H9 (cell line): ENCODE data around the gene WNT6. TPM values are rescaled to one million over a fixed set of nuclear protein-coding genes. Genes with fewer than 3 reads are reported as not detected.

ENCODE experiments used
- DNase-seq: peaks from one replicate; pipeline ENCODE4 v3.0.0-alpha.2; 2017
- H2AFZ ChIP-seq: one replicate; pipeline ENCODE4 v1.6.1; 2013; ENCODE audit warnings: mild to moderate bottlenecking, low read length, control low read depth, moderate library complexity
- H2AK5ac ChIP-seq: 2 replicates; pipeline ENCODE4 v1.6.1; 2013; ENCODE audit warnings: low read length, control low read depth, mixed read lengths; ENCODE audit not compliant: insufficient read length
- H2BK120ac ChIP-seq: one replicate; pipeline ENCODE4 v1.6.1; 2013; ENCODE audit warnings: low read depth, mild to moderate bottlenecking, low read length, control low read depth, inconsistent platforms; ENCODE audit not compliant: poor library complexity, severe bottlenecking
- H2BK12ac ChIP-seq: 2 replicates; pipeline ENCODE4 v1.6.1; 2013; ENCODE audit warnings: low read length, control low read depth, mixed read lengths, low read depth; ENCODE audit not compliant: insufficient read length
- H2BK15ac ChIP-seq: 2 replicates; pipeline ENCODE4 v1.6.1; 2013; ENCODE audit warnings: low read depth, low read length, control low read depth
- H2BK20ac ChIP-seq: one replicate; pipeline ENCODE4 v1.6.1; 2013; ENCODE audit warnings: low read depth, mild to moderate bottlenecking, low read length, control low read depth, inconsistent platforms; ENCODE audit not compliant: poor library complexity, severe bottlenecking
- H2BK5ac ChIP-seq: 2 replicates; pipeline ENCODE4 v1.6.1; 2013; ENCODE audit warnings: low read length, control low read depth, mixed read lengths; ENCODE audit not compliant: insufficient read length
- H3K14ac ChIP-seq: 2 replicates; pipeline ENCODE4 v1.6.1; 2013; ENCODE audit warnings: low read length, control low read depth; ENCODE audit not compliant: insufficient read depth
- H3K18ac ChIP-seq: 2 replicates; pipeline ENCODE4 v1.6.1; 2013; ENCODE audit warnings: low read depth, mild to moderate bottlenecking, mixed read lengths, low read length, control low read depth; ENCODE audit not compliant: insufficient read length
- H3K23ac ChIP-seq: 2 replicates; pipeline ENCODE4 v1.6.1; 2013; ENCODE audit warnings: low read length, control low read depth, mixed read lengths, low read depth; ENCODE audit not compliant: insufficient read length
- H3K23me2 ChIP-seq: 2 replicates; pipeline ENCODE4 v1.6.1; 2013; ENCODE audit warnings: low read depth, mild to moderate bottlenecking, mixed read lengths, low read length, control low read depth; ENCODE audit not compliant: insufficient read length, poor library complexity, severe bottlenecking
- H3K27ac ChIP-seq: 2 replicates; pipeline ENCODE4 v1.5.1; 2013; ENCODE audit warnings: low read length, control low read depth, mixed read lengths, low read depth; ENCODE audit not compliant: insufficient read length
- H3K27me3 ChIP-seq: 2 replicates; pipeline ENCODE4 v1.6.1; 2013; ENCODE audit warnings: low read length, control low read depth, inconsistent platforms; ENCODE audit not compliant: insufficient read depth
- H3K4ac ChIP-seq: 2 replicates; pipeline ENCODE4 v1.6.1; 2013; ENCODE audit warnings: low read depth, mild to moderate bottlenecking, control low read depth, inconsistent platforms, low read length, moderate library complexity
- H3K4me1 ChIP-seq: 2 replicates; pipeline ENCODE4 v1.6.1; 2013; ENCODE audit warnings: low read length, control low read depth, inconsistent platforms; ENCODE audit not compliant: insufficient read depth
- H3K4me2 ChIP-seq: 2 replicates; pipeline ENCODE4 v1.6.1; 2013; ENCODE audit warnings: low read length, control low read depth, mixed read lengths; ENCODE audit not compliant: insufficient read length, insufficient read depth
- H3K56ac ChIP-seq: 2 replicates; pipeline ENCODE4 v1.6.1; 2013; ENCODE audit warnings: low read depth, mild to moderate bottlenecking, mixed read lengths, low read length, control low read depth; ENCODE audit not compliant: insufficient read length
- H3K79me1 ChIP-seq: 2 replicates; pipeline ENCODE4 v1.6.1; 2013; ENCODE audit warnings: low read depth, mild to moderate bottlenecking, moderate library complexity, low read length, control low read depth, inconsistent platforms; ENCODE audit not compliant: insufficient read depth, poor library complexity, severe bottlenecking
- H3K79me2 ChIP-seq: 2 replicates; pipeline ENCODE4 v1.6.1; 2013; ENCODE audit warnings: low read length, control low read depth, inconsistent platforms; ENCODE audit not compliant: insufficient read depth
- H3K9ac ChIP-seq: 2 replicates; pipeline ENCODE4 v1.6.1; 2013; ENCODE audit warnings: low read length, control low read depth, mixed read lengths; ENCODE audit not compliant: insufficient read length; ENCODE audit errors: extremely low read depth
- H3K9me3 ChIP-seq: one replicate; pipeline ENCODE4 v1.6.1; 2013; ENCODE audit warnings: low read depth, low read length, inconsistent platforms; ENCODE audit not compliant: control insufficient read depth
- H3T11ph ChIP-seq: one replicate; pipeline ENCODE4 v1.6.1; 2013; ENCODE audit warnings: mild to moderate bottlenecking, low read length, control low read depth, inconsistent platforms
- H4K20me1 ChIP-seq: one replicate; pipeline ENCODE4 v1.6.1; 2013; ENCODE audit not compliant: control insufficient read depth, insufficient read length, insufficient read depth
- H4K5ac ChIP-seq: 2 replicates; pipeline ENCODE4 v1.6.1; 2013; ENCODE audit warnings: low read depth, mild to moderate bottlenecking, mixed read lengths, low read length, control low read depth; ENCODE audit not compliant: insufficient read length
- H4K8ac ChIP-seq: replicated peaks from 2 replicates; pipeline ENCODE4 v1.6.1; 2013; ENCODE audit warnings: low read length, control low read depth, mixed read lengths, low read depth; ENCODE audit not compliant: insufficient read length
- H4K91ac ChIP-seq: 2 replicates; pipeline ENCODE4 v1.6.1; 2013; ENCODE audit warnings: low read depth, mild to moderate bottlenecking, moderate library complexity, mixed read lengths, low read length, control low read depth; ENCODE audit not compliant: insufficient read length
- H3K27ac Mint-ChIP-seq, 3 experiments: 2 replicates in 2 of 3; 3 replicates in 1 of 3; pipeline ENCODE4 v1.8.0; 2020 to 2021; ENCODE audit warnings: mixed read lengths in 3 of 3, mild to moderate bottlenecking in 1 of 3, moderate library complexity in 1 of 3
- H3K27me3 Mint-ChIP-seq: 2 replicates; pipeline ENCODE4 v1.8.0; 2021; ENCODE audit warnings: low read depth, mild to moderate bottlenecking, moderate library complexity, mixed read lengths
- H3K36me3 Mint-ChIP-seq, 3 experiments: 2 replicates in 2 of 3; 3 replicates in 1 of 3; pipeline ENCODE4 v1.8.0; 2020 to 2021; ENCODE audit warnings: low read depth in 3 of 3, mixed read lengths in 3 of 3; ENCODE audit not compliant: insufficient read depth in 1 of 3
- H3K4me1 Mint-ChIP-seq, 2 experiments: 2 replicates each; pipeline ENCODE4 v1.8.0; 2020; ENCODE audit warnings: mixed read lengths in 2 of 2
- H3K4me3 Mint-ChIP-seq, 2 experiments: 2 replicates in 1 of 2; 3 replicates in 1 of 2; pipeline ENCODE4 v1.8.0; 2020 to 2021; ENCODE audit warnings: mild to moderate bottlenecking in 2 of 2, mixed read lengths in 2 of 2, moderate library complexity in 1 of 2
- H3K9me3 Mint-ChIP-seq, 2 experiments: 2 replicates in 1 of 2; 3 replicates in 1 of 2; pipeline ENCODE4 v1.8.0; 2020; ENCODE audit warnings: mild to moderate bottlenecking in 2 of 2, mixed read lengths in 2 of 2, moderate library complexity in 1 of 2
- CTCF ChIP-seq: fragments of 200-600 bp; sonication (generic); conservative IDR thresholded peaks from 3 replicates; pipeline ENCODE4 v1.8.0; 2021; ENCODE audit warnings: antibody characterized with exemption, mild to moderate bottlenecking
- WGBS: extraction: QIAGEN DNeasy Blood & Tissue Kit; methylation state at CpG from one replicate; pipeline ENCODE4 v1.1.7; 2013; ENCODE audit warnings: missing lambda C conversion rate, low lambda C conversion rate, mixed read lengths; ENCODE audit not compliant: insufficient read length; ENCODE audit errors: extremely low coverage; 5-methylcytosine and 5-hydroxymethylcytosine counted together
- total RNA-seq: library from RNA; stranded (reverse); gene quantifications from 2 replicates; pipeline ENCODE4 v1.2.1, GENCODE V29; 2021

WNT6 gene
- total RNA-seq, 1 experiment from 2014 or later = not detected

- no peak overlapping the region for H2AK5ac ChIP-seq
- H3K9me3 Mint-ChIP-seq = no peaks in the 10 kb centered on the region
- no peak overlapping the region for H3K4me2 ChIP-seq
- H3K36me3 Mint-ChIP-seq = no peaks in the 10 kb centered on the region
- H2AFZ ChIP-seq = no peak overlapping the region
- no peaks in the 10 kb centered on the region for H3K9me3 ChIP-seq
- H3K9ac ChIP-seq = no peak overlapping the region
- no peak for TF ChIP-seq CTCF
- H2BK12ac ChIP-seq = no peak overlapping the region
- DNase-seq = no peak
- no peaks in the 10 kb centered on the region for H3K79me1 ChIP-seq
- no peak overlapping the region for H3K18ac ChIP-seq
- no peak overlapping the region for H3K4me3 Mint-ChIP-seq
- no peak overlapping the region for H3K23ac ChIP-seq
- no peak overlapping the region for H2BK15ac ChIP-seq
- H3K56ac ChIP-seq = no peak overlapping the region
- no peaks in the 10 kb centered on the region for H4K20me1 ChIP-seq
- no peak overlapping the region; a peak in 1 of 7 replicates for H3K27ac Mint-ChIP-seq
- no peaks in the 10 kb centered on the region for H3K4me1 ChIP-seq
- H2BK20ac ChIP-seq = no peak overlapping the region
- no peaks in the 10 kb centered on the region for H3K23me2 ChIP-seq
- no peak overlapping the region for H2BK120ac ChIP-seq
- H4K91ac ChIP-seq = no peak overlapping the region
- H3K79me2 ChIP-seq = no peaks in the 10 kb centered on the region
- no peak overlapping the region for H2BK5ac ChIP-seq
- H3K4me1 Mint-ChIP-seq = peaks cover 3 to 7% of the 10 kb centered on the region in 2 experiments; a peak in 1 of 4 replicates
- H4K8ac ChIP-seq = no peak overlapping the region
- H3K27ac ChIP-seq = no peak overlapping the region
- peaks cover 25% of the 10 kb centered on the region for H3K27me3 Mint-ChIP-seq
- no peaks in the 10 kb centered on the region for H3K27me3 ChIP-seq
- H3K4ac ChIP-seq = no peak overlapping the region
- no peak overlapping the region for H4K5ac ChIP-seq
- H3T11ph ChIP-seq = no peak overlapping the region
- no peak overlapping the region for H3K14ac ChIP-seq
- no CpG with 5 or more reads among the region's 3 CpGs for WGBS
These were observed 27.5 kb upstream of the WNT6 start for GRCh38 chr2:218832081-218832480.
